ENCODE data around the gene GNPTAB.

GRCh38 chr12:101710288-101710687, 120.5 kb downstream of the GNPTAB start:
- TF ChIP-seq CTCF (IDR thresholded peaks at IDR 0.05), result no peak
- TF ChIP-seq POLR2A (IDR thresholded peaks at IDR 0.05), result no peak
